Activated T-helper 9 cell treated with anti-CD3 and anti-CD28 coated beads, Interleukin-2, amount 50 U/mL, for 16 hours (primary cell): ENCODE data around the gene MDM2.

ENCODE experiments used
- DNase-seq: peaks from one replicate; pipeline ENCODE4 v3.0.0-alpha.2; 2020; ENCODE audit warnings: low read depth

MDM2 gene

DNA sequence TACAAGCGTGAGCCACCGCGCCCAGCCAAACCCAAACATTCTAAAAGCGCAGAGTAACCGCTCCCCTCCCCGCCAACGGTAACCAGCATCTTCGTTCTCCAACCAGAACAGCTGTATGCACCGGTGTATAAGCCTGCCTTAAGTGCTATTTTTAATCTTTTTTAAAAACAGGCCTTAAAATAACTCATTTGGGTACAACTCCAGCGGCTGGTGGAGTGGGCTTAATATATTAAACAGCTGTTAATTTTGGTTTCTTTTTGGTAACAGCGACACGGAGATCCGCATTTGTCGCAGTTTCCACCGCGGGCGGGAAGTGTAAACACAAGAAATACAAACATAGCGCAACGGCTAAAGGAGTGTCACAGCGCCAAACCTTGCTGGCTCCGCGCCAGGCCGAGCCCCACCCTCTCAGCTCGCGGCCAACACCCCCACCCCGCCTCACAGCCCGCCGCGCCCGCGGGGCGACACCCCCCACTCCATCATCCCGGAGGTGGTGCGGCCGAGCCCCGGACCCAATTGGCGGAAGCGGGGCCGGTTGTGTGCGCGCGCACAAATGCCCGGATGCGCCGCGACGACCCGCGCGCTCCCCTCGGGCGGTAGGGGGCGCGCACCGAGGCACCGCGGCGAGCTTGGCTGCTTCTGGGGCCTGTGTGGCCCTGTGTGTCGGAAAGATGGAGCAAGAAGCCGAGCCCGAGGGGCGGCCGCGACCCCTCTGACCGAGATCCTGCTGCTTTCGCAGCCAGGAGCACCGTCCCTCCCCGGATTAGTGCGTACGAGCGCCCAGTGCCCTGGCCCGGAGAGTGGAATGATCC lies at the start of gene MDM2:
Gene MDM2, plus strand, starts transcription at position 602 of the 812 bp plus-strand sequence. CDS start 301 bp downstream, outside the sequence.
- DNase-seq, result peak; percentile 95

DNA sequence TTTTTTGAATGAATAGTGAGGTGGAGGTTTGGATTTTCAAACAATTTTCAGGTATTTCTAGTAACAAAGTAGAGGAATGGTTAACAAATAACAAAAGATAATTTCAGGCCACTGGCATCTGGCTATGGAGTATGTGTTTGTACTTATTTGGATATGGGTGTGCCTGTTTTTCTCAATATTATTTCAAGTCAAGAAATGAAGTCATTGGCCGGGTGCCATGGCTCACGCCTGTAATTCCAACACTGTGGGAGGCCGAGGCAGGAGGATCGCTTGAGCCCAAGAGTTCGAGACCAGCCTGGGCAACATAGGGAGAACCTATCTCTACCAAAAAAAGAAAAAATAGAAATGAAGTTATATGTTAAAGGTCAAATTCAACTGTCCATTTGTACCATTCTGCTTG lies 48.1 kb upstream of the MDM2 start:
- DNase-seq, result no peak

DNA sequence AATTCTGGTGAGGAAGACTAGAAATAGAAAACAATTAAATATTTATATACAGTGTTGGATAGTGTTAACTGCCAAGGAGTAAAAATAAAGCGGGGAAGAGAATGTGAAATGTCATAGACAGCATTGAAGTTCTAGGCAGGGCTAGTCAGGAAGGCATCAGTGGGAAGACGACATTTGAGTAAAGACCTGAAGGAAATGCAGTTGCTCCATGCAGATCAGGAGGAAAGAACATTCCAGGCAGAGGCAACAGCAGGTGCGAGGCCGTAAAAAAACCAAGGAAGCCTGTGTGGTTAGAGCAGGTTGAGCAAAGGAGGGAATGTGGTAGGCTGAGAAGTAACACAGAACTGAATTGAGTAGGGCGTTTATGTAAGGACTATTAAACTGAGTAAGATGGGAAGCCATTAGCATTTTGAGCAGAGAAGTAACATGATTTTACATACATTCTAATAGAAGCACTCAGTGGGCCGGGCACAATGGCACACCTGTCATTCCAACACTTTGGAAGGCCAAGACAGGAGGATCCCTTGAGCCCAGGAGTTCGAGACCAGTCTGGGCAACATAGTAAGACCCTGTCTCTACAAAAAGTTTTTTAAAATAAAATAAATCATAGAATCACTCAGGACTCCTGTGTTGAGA lies 47.1 kb upstream of the MDM2 start:
- no peak for DNase-seq

DNA sequence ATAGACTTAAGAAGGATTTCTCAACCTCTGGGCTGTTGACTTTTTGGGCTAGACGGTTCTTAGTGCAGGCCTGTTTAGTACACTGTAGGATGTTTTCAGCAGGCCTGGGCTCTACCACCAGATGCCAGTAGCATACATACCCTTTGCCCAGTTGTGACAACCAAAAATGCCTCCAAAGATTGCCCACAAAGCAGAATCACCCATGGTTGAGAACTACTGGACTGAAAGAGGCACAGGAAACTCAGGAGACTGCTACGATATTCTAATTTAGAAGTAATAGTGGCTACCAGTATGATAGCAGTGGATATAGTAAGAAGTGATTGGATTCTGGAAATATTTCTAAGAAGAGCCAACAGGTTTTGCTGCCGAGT lies 46.5 kb upstream of the MDM2 start:
- DNase-seq, result no peak

DNA sequence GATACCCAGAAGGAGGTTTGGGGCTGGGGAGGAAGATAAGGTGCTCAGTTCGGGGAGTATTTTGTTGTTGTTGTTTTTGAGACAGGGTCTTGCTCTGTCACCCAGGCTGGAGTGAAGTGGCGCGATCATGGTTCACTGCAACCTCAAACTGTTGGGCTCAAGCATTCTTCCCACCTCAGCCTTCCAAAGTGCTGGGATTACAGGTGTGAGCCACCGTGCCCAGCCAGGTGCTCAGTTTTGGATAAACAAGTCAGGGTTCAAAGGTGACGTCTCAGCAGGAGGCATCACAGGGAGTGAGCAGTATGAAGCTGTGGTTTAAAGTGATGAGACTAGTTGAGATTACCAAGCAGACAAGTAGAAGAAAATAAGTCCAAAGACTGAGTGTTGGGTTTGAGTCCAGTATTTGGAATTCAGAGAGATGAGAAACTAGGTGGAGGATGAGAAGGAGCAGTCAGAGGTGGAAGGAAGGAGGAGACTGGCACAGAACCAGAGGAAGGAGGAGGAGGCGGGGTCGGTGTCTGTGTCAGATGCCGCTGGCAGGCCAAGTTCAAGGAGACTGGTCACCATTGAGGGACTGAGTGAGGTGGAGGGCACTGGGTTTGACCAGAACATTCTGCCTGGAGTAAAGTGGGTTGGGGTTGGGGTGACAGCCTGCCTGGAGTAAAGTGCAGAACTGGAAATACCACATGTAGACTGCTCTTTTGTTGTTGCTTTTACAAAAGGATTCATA lies 45.9 kb upstream of the MDM2 start:
- DNase-seq, result no peak

DNA sequence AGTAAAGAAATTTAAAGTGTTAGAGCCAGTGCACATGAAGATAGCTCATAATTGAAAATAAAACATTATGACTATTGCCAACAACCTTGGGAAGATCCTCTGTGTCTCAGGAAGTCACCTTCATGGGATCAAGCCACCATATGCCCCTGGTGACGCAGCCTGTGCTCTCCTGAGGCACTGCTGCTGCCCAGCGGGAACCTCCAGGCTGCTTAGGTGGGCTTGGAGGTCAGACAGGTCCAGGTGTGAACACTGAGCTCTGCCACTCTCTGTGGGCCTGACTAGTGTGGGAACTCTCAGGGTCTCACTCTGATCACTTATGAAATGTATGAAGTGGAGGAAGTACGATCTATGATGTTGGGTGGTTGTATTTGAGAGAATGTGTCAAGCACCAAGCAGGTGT lies 45.3 kb upstream of the MDM2 start:
- DNase-seq, result no peak

DNA sequence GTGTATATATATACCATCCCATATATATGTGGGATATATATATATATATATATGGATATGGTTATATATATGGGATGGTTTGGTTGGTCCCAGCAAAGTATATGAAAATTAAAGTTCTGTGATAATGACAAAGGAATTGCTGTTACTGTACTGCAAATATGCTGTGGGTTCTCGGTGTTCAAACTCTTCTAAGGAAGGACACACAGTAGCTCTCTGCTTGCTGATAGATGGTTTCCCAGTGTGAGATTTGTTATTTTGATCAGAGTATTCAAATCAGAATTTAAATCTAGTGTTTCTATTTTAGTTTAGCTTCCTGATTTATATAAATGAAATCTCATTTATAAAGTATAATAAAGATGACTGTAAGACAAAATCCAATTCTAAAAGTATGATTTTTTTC lies 42.3 kb upstream of the MDM2 start:
- DNase-seq, result no peak

DNA sequence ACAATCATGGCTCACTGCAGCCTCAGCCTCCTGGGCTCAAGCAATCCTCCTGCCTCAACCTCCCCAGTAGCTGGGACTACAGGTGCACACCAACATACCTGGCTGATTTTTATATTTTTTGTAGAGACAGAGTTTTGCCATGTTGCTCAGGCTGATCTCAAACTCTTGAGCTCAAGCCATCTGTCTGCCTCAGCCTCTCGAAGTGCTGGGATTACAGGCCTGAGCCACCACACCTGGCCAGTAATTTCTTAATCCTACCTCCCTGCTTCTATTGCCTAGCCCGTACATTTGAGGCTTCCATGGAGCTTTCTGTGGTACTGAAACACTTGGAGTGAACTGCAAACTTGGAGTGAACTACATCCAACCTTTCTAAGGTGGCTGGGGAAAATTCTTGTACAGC lies 41.3 kb upstream of the MDM2 start:
- DNase-seq, result no peak

DNA sequence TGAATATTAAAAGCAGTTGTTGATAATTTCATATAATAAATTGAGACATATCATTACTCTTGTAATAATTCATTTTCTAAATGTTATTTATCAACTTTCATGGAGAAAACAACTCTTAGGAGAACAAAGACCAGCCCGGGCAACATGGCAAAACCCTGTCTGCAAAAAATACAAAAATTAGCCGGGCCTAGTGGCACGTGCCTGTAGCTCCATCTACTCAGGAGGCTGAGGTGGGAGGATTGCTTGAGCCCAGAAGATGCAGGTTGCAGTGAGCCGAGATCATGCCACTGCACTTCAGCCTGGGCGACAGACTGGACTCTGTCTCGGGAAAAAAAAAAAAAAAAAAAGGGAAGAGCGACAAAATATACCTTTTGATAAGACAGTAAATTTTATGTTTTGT lies 40.8 kb upstream of the MDM2 start:
- DNase-seq, result no peak

DNA sequence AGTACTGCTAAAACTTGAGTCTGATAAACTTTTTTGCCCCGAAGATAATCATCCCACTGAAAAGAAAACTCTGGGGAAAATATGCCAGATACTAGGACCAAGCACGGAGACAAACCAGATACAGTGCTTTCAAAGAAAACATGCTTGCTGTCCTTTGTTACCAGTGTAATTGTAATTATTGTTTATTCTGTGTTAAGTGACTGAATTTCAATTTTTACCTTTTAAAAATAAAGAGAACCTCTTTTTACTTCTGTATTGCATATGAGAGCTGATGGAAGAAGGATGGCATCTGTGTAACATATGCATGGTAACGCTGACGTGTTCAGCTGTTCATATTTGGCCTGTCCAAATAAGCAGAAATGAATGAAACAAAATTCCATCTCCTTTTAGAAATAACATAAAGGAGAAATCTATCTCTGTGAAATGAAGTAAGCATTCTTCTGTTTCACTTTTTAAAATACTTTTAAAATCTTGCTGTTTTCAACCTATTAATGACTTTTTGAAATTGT lies 39.5 kb upstream of the MDM2 start:
- no peak for DNase-seq

DNA sequence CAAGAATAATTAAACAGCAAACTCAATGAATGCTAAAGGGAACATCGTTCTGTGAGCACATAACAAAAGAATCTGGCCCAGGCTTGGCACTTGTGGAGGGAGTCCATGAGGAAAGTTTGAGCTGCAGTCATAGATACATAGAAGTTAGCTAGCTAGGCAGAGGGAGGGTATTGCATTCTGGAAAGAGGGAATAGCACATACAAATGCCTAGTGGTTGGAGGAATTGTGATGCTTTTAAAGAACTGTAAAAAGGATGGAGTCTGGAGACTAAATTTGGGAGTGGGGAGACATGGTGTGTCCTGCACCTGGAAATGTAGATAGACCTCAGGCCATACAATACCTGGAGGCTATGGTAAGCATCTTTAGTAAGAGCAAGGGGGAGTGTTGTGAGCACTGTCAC lies 38.0 kb upstream of the MDM2 start:
- DNase-seq, result no peak

DNA sequence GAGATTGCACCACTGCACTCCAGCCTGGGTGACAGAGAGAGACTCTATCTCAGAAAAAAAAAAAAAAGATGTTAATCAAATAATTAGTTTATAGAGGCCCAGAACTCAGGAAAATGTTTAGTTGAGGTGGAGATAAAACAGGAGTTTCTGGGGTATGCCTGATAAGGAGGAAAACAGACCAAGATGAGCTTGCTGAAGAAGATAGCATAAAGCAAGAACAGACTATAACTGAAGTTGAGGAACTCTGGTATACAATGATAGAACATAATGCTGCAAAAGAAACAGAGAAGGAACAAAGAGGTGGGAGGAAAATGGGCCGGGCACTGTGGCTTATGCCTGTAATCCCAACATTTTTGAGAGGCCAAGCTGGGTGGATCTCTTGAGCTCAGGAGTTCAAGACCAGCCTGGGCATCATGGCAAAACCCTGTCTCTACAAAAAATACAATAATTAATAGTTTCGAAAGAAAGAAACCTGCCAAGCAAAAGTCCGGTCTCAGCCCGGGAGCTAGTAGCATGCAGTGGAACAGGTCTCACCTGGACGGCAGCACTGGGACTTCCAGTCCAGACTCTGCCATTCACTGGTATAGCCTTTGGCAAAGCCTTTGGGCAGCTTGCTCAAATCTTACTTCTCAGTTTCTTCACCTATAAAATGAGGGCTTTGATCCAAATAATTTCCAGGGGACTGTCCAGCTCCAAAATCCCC lies 36.6 kb upstream of the MDM2 start:
- no peak for DNase-seq

DNA sequence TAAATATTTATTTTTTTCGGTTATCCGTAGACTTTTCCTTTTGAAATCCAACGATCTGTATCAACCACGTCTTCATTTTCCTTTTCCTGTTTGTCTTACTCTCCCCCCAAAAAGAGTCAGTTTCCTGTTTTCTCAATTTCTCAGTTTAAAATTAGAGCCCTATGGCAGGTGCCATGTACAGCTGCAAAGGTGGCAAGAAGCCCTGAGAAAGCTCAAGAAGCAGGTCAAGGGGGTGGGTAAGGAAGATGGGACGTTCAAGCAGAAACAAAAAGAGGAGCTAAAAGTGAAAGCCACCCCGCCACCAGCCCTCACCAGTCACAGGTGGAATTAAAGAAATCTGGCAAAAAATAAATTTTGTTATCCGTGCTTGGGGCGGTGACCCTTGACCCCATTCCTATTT lies 35.3 kb upstream of the MDM2 start:
- DNase-seq, result no peak

DNA sequence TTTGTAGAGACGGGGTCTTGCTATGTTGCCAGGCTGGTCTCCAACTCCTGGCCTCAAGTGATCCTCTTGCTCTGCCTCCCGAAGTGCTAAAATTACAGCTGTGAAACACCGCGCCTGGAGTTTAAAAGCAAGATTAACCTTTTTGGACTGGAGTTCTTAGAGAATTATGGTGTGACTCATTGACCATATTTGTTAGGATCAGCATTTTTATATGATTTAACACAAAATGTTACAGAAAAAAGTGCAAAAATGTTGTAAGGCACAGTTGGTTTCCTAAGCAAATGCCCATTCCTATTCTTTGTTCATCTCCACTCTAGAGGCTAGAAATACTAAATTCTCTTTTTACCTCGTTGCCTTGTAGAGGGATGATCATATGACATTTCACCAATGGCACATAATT lies 34.4 kb upstream of the MDM2 start:
- DNase-seq, result no peak

DNA sequence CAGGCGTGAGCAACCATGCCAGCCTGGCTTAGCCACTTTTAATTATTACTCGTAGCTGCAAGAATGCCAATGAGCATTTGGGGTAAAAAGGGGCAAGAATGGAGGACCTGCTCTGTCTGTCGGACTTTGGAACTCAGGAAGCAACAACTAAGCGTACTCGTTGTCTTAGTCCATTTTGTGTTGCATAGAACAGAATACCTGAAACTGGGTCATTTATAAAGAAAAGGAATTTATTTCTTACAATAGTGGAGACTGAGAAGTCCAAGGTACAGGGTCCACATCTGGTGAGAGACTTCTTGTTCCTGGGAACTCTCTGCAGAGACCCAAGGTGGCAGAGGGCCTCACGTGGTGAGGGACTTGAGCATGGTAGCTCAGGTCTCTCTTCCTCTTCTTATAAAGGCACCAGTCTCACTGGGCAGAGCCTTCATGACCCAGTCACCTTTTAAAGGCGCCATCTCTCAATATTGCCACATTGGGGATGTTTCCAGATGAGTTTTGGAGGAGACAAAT lies 32.8 kb upstream of the MDM2 start:
- no peak for DNase-seq

DNA sequence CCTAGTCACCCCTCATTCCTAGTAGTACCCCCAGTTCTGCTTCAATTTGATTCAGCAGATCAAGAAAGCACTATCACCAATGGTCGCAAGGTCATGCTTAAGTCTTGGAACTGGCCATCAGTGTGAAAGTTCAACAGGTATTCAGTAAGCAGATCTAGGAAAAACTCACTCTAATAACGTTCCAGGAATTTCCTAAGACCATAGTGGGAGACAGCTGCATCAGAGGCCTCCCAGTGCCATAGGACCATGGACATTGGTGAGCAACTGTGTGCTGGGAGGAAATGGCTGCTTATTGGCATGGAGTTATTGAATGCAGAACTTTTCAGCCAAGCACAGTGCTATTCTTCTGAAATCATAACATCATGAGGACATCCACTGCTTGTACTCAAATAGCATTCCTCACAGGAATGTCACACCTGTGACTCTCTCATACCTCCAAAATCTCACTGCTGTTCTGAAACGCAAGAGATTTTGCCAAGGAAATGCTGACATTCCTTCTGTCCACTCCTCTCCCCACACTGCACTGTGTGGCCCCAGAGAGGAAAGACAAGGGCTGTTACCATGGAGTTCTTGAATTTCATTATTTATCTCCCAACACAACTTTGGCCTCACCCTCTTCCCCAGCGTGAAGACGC lies 30.9 kb upstream of the MDM2 start:
- no peak for DNase-seq

DNA sequence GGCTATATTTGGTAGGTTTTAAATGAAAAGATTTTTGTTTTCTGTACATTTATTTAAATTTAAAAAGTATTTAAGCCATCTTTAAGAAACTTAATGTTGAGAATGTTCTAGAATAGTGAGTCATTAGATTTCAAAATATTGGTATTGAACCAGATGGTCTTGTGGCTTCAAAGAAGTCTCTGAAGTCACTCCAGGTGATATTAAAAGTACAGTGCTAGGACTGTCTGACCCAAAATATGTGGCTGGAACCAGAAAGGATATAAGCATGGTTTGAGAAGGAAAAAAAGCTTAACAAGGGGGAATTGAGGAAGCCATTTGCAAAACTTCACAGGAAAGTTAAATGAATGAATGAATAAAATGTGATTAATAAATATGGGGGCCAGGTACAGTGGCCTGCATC lies 28.7 kb upstream of the MDM2 start:
- no peak for DNase-seq

DNA sequence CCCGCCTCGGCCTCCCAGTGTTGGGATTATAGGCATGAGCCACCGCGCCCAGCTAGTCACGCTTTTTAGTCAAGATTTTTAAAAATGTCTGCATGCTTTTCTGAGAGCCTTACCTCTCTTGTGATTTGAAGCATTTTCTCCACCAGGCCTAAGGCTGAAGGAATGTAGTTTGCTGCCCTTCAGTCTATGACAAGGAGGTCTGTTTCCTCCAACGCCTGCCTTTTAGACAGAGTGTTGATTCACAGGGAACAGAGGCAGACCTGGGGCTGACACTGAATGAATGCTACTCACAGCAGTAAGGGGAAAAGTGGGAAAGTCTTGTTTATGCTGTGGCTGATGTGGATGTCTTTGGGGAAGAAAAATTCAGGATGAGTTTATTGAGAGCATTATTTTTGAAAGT lies 27.2 kb upstream of the MDM2 start:
- DNase-seq, result no peak

DNA sequence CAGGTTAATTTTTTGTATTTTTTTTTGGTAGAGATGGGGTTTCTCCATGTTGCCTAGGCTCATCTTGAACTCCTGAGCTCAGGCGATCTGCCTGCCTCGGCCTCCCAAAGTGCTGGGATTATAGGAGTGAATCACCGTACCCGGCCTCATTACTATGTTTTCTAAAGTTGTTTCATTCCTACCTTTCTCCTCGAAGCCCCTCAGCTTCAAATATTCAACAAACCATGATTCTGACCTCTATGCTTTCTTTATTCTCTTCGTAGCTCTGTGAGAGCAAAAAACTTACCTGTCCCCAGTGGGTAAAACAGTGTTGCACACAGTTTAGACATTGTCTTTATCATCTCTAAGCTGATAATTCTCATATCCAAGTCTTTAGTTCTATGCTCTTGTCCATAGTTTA lies 26.2 kb upstream of the MDM2 start:
- no peak for DNase-seq

DNA sequence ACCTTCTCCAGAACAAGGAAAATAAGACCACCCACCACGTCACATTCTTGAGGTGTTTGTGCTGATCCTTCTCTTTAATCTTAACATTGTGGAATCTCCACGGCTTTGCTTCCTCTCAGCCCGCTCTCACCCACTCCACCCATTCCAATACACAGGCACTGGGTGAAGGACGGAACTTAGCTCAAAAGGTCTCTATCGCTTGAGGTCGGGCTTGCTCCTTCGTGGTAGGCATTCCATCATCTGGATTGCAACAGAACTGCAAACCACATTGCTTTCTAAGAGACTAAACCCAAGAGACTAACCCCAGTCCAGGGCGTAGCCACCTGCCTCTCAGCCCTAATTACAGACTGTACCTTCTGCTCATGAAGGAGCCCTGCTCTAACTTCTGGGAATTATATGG lies 24.0 kb upstream of the MDM2 start:
- DNase-seq, result no peak

DNA sequence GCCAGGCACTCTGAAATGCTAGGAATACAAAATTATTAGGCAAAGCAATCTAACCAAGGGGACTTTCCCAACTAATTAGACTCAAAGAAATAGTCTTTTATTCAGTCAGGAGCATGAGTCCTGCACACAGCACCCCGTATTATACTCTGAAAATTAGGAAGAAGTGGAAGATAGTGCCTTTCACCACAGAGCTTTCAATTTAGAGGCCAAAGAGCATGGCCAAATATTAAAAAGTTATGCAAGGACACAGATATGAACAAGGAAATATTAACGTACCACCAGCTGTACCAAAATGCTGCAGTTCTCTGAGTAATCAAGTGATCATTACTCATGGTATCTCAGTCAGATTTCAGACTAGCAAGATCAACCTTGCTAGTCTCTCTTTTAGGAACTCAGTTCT lies 22.6 kb upstream of the MDM2 start:
- no peak for DNase-seq

DNA sequence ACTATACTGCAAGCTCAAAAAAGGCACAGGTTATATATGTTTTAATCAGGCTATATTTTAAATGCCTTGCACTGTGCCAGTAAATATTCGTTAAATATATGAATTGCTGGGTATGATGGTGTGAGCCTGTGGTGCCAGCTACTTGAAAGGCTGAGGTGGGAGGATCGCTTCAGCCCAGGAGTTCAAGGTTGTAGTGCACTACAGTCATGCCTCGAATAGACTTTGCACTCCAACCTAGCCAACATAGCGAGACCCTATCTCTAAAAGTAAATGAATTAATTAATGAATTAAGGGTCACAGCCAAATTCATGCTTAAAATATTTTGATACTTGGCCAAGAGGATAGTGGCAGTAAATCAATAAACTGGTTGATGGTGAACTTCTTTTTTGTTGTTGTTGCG lies 22.2 kb upstream of the MDM2 start:
- DNase-seq, result no peak
